ENCODE results near the gene OLFML2B.
"Not testable (repeated sequence)": the region's sequence is repeated elsewhere in the genome, so short reads cannot be mapped to it uniquely, and the experiment has no call there.

Gene OLFML2B

GRCh38 chr1:162033428-162033827 lies 9.8 kb upstream of the OLFML2B start:
- DNase-seq: no peak

- DNase-seq: no peak
These were observed 7.2 kb upstream of the OLFML2B start for GRCh38 chr1:162030759-162031280.

- no peak for DNase-seq
These were observed 5.5 kb upstream of the OLFML2B start for GRCh38 chr1:162029157-162029556.

GRCh38 chr1:162028726-162029125 lies 5.1 kb upstream of the OLFML2B start:
- no peak for DNase-seq

- DNase-seq: no peak
These were observed 3.2 kb upstream of the OLFML2B start for GRCh38 chr1:162026881-162027280.

- DNase-seq: no peak
These were observed 1.9 kb upstream of the OLFML2B start for GRCh38 chr1:162025541-162025940.

- DNase-seq: no peak
These were observed 505 bp downstream of the OLFML2B start for GRCh38 chr1:162023181-162023546.

GRCh38 chr1:162022626-162023025 lies 1.0 kb downstream of the OLFML2B start:
- DNase-seq: no peak

GRCh38 chr1:162021124-162021523 lies 2.5 kb downstream of the OLFML2B start:
- no peak for DNase-seq

GRCh38 chr1:162020150-162020549 lies 3.5 kb downstream of the OLFML2B start:
- no peak for DNase-seq

- no peak for DNase-seq
These were observed 4.2 kb downstream of the OLFML2B start for GRCh38 chr1:162019446-162019845.

GRCh38 chr1:162019006-162019405 lies 4.7 kb downstream of the OLFML2B start:
- no peak for DNase-seq

- DNase-seq: no peak
These were observed 5.3 kb downstream of the OLFML2B start for GRCh38 chr1:162018418-162018817.

- not testable (repeated sequence) for DNase-seq
These were observed 5.9 kb downstream of the OLFML2B start for GRCh38 chr1:162017791-162018190.

- DNase-seq: no peak
These were observed 7.0 kb downstream of the OLFML2B start for GRCh38 chr1:162016631-162017030.

- DNase-seq: no peak
These were observed 8.5 kb downstream of the OLFML2B start for GRCh38 chr1:162015196-162015595.

GRCh38 chr1:162014202-162014601 lies 9.5 kb downstream of the OLFML2B start:
- DNase-seq: no peak

GRCh38 chr1:162013289-162013688 lies 10.4 kb downstream of the OLFML2B start:
- no peak for DNase-seq

GRCh38 chr1:162011337-162012012 lies 12.2 kb downstream of the OLFML2B start:
- no peak for DNase-seq

GRCh38 chr1:162010175-162010506 lies 13.5 kb downstream of the OLFML2B start:
- DNase-seq: no peak

- no peak for DNase-seq
These were observed 14.0 kb downstream of the OLFML2B start for GRCh38 chr1:162009501-162010174.

- DNase-seq: no peak
These were observed 14.9 kb downstream of the OLFML2B start for GRCh38 chr1:162008799-162009198.

GRCh38 chr1:162007466-162007865 lies 16.2 kb downstream of the OLFML2B start:
- no peak for DNase-seq

GRCh38 chr1:162006081-162006480 lies 17.6 kb downstream of the OLFML2B start:
- DNase-seq: no peak
